ENCODE measurements around the gene ZSWIM8.

Gene ZSWIM8

DNA sequence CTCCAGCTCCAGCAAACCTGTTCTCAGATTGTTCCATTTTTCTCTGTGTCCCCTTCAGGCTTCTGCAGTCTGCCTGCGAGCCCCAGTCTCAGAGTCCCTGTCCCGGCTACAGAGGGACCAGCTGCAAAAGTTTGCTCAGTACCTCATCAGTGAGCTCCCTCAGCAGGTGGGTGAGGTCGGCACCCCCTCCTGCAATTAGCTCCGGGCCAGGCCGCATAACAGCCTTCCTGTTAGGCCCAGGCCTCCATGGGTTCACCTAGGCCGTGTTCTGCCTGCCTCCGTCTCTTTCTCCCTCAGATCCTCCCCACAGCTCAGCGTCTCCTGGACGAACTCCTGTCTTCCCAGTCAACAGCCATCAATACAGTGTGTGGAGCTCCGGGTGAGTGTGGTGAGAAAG, 4.3 kb downstream of the ZSWIM8 start:
- Histone ChIP-seq H2AFZ (ENCODE audit: insufficient read depth, low read length, poor library complexity) (no peak overlapping the region), H3K79me1 (ENCODE audit: low read length) (peaks cover 6% of the 10 kb centered on the region), H3K14ac (ENCODE audit: low read length) (no peak overlapping the region), H3K4me3 (ENCODE audit: low read depth, low read length) (no peak overlapping the region), H3K23ac (ENCODE audit: low read length) (no peak overlapping the region), H3K4me2 (ENCODE audit: low read length) (no peak overlapping the region), H3K9ac (ENCODE audit: low read length) (no peak overlapping the region), H2BK12ac (ENCODE audit: low read length) (no peak overlapping the region), H3K36me3 (ENCODE audit: control insufficient read depth in 1 of 2, insufficient read depth in 2 of 2, low read length in 2 of 2) (peaks cover 59% of the 10 kb centered on the region in 2 experiments), H3K27ac (ENCODE audit: low read depth, low read length) (no peak overlapping the region), H4K8ac (ENCODE audit: low read depth, low read length) (no peak overlapping the region), H3K18ac (ENCODE audit: low read length) (no peak overlapping the region), H3K4ac (ENCODE audit: low read depth, low read length) (no peak overlapping the region), H3K9me3 (ENCODE audit: insufficient read depth, low read depth, low read length) (no peaks in the 10 kb centered on the region), H4K91ac (ENCODE audit: low read depth, low read length) (no peak overlapping the region), H2BK5ac (ENCODE audit: low read depth, low read length, poor library complexity) (no peak overlapping the region), H3K27me3 (ENCODE audit: insufficient read depth, low read length) (no peaks in the 10 kb centered on the region), H4K12ac (ENCODE audit: low read depth, low read length) (no peak overlapping the region), H2BK120ac (ENCODE audit: insufficient read depth, low read length, poor library complexity) (no peak overlapping the region), H3K79me2 (ENCODE audit: control insufficient read depth, insufficient read depth, low read length, poor library complexity) (peaks cover 9% of the 10 kb centered on the region), H2AK5ac (ENCODE audit: low read length) (no peak overlapping the region), H3K4me1 (ENCODE audit: control insufficient read depth in 1 of 2, insufficient read depth in 2 of 2, low read length in 2 of 2) (peaks cover 4% of the 10 kb centered on the region in 2 experiments)
- DNase-seq: no peak
- WGBS (ENCODE audit: extremely low coverage, insufficient coverage, insufficient read length): no CpG with 5 or more reads among the region's 10 CpGs

DNA sequence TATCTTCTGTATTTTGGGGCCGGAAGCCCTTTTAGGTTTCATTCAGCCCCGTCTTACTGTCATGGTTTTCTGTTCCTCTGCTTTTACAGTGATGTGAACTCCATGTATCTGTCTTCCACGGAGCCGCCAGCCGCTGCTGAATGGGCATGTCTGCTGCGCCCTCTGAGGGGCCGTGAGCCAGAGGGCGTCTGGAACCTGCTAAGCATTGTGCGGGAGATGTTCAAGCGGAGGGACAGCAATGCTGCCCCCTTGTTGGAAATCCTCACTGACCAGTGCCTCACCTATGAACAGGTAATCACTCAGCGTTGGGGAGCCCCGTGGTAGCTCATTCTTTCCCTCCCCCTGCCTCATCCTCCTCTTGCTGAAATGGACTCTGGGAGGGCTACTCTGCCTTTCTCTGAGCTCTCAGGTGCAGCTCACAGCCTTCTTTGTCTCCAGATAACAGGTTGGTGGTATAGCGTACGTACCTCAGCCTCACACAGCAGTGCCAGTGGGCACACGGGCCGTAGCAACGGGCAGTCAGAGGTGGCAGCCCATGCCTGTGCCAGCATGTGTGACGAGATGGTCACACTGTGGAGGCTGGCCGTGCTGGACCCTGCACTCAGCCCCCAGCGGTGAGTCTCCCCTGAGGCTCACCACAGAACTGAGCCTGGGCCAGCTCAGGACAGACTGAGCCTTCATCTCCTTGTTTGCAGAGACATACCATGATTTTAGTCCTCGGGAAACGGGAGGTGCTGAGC, 5.7 kb downstream of the ZSWIM8 start:
- H3K79me2 ChIP-seq (ENCODE audit: control insufficient read depth, insufficient read depth, low read length, poor library complexity): peaks cover 5% of the 10 kb centered on the region
- no peak overlapping the region for H3K18ac ChIP-seq (ENCODE audit: low read length)
- peaks cover 4% of the 10 kb centered on the region in 2 experiments for H3K4me1 ChIP-seq (ENCODE audit: control insufficient read depth in 1 of 2, insufficient read depth in 2 of 2, low read length in 2 of 2)
- no peaks in the 10 kb centered on the region for H3K9me3 ChIP-seq (ENCODE audit: insufficient read depth, low read depth, low read length)
- H3K36me3 ChIP-seq (ENCODE audit: control insufficient read depth in 1 of 2, insufficient read depth in 2 of 2, low read length in 2 of 2): peaks cover 66 to 71% of the 10 kb centered on the region in 2 experiments
- H4K12ac ChIP-seq (ENCODE audit: low read depth, low read length): no peak overlapping the region
- H2BK12ac ChIP-seq (ENCODE audit: low read length): no peak overlapping the region
- no peak overlapping the region for H3K23ac ChIP-seq (ENCODE audit: low read length)
- no peak overlapping the region for H4K8ac ChIP-seq (ENCODE audit: low read depth, low read length)
- no peak overlapping the region for H3K4me3 ChIP-seq (ENCODE audit: low read depth, low read length)
- no peak for DNase-seq
- H4K91ac ChIP-seq (ENCODE audit: low read depth, low read length): no peak overlapping the region
- no peak overlapping the region for H2AFZ ChIP-seq (ENCODE audit: insufficient read depth, low read length, poor library complexity)
- no peak overlapping the region for H2AK5ac ChIP-seq (ENCODE audit: low read length)
- no peak overlapping the region for H2BK120ac ChIP-seq (ENCODE audit: insufficient read depth, low read length, poor library complexity)
- WGBS (ENCODE audit: extremely low coverage, insufficient coverage, insufficient read length): no CpG with 5 or more reads among the region's 22 CpGs
- H3K4me2 ChIP-seq (ENCODE audit: low read length): no peak overlapping the region
- no peak overlapping the region for H3K27ac ChIP-seq (ENCODE audit: low read depth, low read length)
- H3K9ac ChIP-seq (ENCODE audit: low read length): no peak overlapping the region
- H3K79me1 ChIP-seq (ENCODE audit: low read length): no peaks in the 10 kb centered on the region
- H3K27me3 ChIP-seq (ENCODE audit: insufficient read depth, low read length): no peaks in the 10 kb centered on the region
- no peak overlapping the region for H3K14ac ChIP-seq (ENCODE audit: low read length)
- H2BK5ac ChIP-seq (ENCODE audit: low read depth, low read length, poor library complexity): no peak overlapping the region
- H3K4ac ChIP-seq (ENCODE audit: low read depth, low read length): no peak overlapping the region

DNA sequence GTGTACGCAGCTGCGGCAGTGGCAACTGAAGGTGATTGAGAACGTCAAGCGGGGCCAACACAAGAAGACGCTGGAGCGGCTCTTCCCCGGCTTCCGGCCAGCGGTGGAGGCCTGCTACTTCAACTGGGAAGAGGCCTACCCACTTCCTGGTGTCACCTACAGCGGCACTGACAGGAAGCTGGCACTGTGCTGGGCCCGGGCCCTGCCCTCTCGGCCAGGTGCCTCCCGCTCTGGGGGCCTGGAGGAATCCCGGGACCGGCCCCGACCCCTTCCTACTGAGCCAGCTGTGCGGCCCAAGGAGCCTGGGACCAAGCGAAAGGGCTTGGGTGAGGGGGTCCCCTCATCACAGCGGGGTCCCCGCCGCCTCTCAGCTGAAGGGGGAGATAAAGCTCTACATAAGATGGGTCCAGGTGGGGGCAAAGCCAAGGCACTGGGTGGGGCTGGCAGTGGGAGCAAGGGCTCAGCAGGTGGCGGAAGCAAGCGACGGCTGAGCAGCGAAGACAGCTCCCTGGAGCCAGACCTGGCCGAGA, 6.5 kb downstream of the ZSWIM8 start:
- Histone ChIP-seq H3K27ac (ENCODE audit: low read depth, low read length) (no peak overlapping the region), H3K9me3 (ENCODE audit: insufficient read depth, low read depth, low read length) (no peaks in the 10 kb centered on the region), H3K79me1 (ENCODE audit: low read length) (no peaks in the 10 kb centered on the region), H4K12ac (ENCODE audit: low read depth, low read length) (no peak overlapping the region), H3K9ac (ENCODE audit: low read length) (no peak overlapping the region), H2AK5ac (ENCODE audit: low read length) (no peak overlapping the region), H3K4me1 (ENCODE audit: control insufficient read depth in 1 of 2, insufficient read depth in 2 of 2, low read length in 2 of 2) (no peaks in the 10 kb centered on the region), H3K4me3 (ENCODE audit: low read depth, low read length) (no peak overlapping the region), H2BK5ac (ENCODE audit: low read depth, low read length, poor library complexity) (no peak overlapping the region), H3K23ac (ENCODE audit: low read length) (no peak overlapping the region), H3K4me2 (ENCODE audit: low read length) (no peak overlapping the region), H3K79me2 (ENCODE audit: control insufficient read depth, insufficient read depth, low read length, poor library complexity) (no peaks in the 10 kb centered on the region), H2AFZ (ENCODE audit: insufficient read depth, low read length, poor library complexity) (no peak overlapping the region), H4K91ac (ENCODE audit: low read depth, low read length) (no peak overlapping the region), H3K18ac (ENCODE audit: low read length) (no peak overlapping the region), H3K14ac (ENCODE audit: low read length) (no peak overlapping the region), H3K27me3 (ENCODE audit: insufficient read depth, low read length) (no peaks in the 10 kb centered on the region), H3K36me3 (ENCODE audit: control insufficient read depth in 1 of 2, insufficient read depth in 2 of 2, low read length in 2 of 2) (peaks cover 70 to 77% of the 10 kb centered on the region in 2 experiments), H4K8ac (ENCODE audit: low read depth, low read length) (no peak overlapping the region), H2BK120ac (ENCODE audit: insufficient read depth, low read length, poor library complexity) (no peak overlapping the region), H3K4ac (ENCODE audit: low read depth, low read length) (no peak overlapping the region), H2BK12ac (ENCODE audit: low read length) (no peak overlapping the region)
- WGBS (ENCODE audit: extremely low coverage, insufficient coverage, insufficient read length): no CpG with 5 or more reads among the region's 26 CpGs
- DNase-seq: no peak

DNA sequence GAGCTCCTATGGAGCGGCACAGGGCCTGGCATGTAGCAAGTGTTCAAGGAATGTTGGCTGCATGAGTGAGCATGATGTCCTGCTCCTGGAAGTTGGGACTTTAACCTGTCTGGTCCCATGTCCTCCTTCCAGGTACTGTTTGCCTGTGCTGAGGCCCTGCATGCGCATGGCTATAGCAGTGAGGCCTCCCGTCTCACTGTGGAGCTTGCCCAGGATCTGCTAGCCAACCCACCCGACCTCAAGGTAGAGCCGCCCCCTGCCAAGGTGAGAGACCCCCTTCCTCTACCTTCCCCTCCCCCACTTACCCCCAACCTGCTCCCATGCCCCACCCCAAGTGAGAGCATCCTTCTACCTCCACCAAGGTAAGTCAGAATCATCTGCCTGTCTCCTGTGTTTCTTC, 8.1 kb downstream of the ZSWIM8 start:
- H3K4me1 ChIP-seq (ENCODE audit: control insufficient read depth in 1 of 2, insufficient read depth in 2 of 2, low read length in 2 of 2): no peaks in the 10 kb centered on the region
- no peak overlapping the region for H2BK5ac ChIP-seq (ENCODE audit: low read depth, low read length, poor library complexity)
- no peak overlapping the region for H3K9ac ChIP-seq (ENCODE audit: low read length)
- no CpG with 5 or more reads among the region's 5 CpGs for WGBS (ENCODE audit: extremely low coverage, insufficient coverage, insufficient read length)
- H3K14ac ChIP-seq (ENCODE audit: low read length): no peak overlapping the region
- H3K4me2 ChIP-seq (ENCODE audit: low read length): no peak overlapping the region
- peaks cover 83 to 91% of the 10 kb centered on the region in 2 experiments for H3K36me3 ChIP-seq (ENCODE audit: control insufficient read depth in 1 of 2, insufficient read depth in 2 of 2, low read length in 2 of 2)
- H3K9me3 ChIP-seq (ENCODE audit: insufficient read depth, low read depth, low read length): no peaks in the 10 kb centered on the region
- no peaks in the 10 kb centered on the region for H3K27me3 ChIP-seq (ENCODE audit: insufficient read depth, low read length)
- no peak overlapping the region for H3K27ac ChIP-seq (ENCODE audit: low read depth, low read length)
- no peaks in the 10 kb centered on the region for H3K79me1 ChIP-seq (ENCODE audit: low read length)
- no peak overlapping the region for H2AK5ac ChIP-seq (ENCODE audit: low read length)
- no peak overlapping the region for H2BK120ac ChIP-seq (ENCODE audit: insufficient read depth, low read length, poor library complexity)
- no peak overlapping the region for H2BK12ac ChIP-seq (ENCODE audit: low read length)
- H3K4me3 ChIP-seq (ENCODE audit: low read depth, low read length): no peak overlapping the region
- no peak overlapping the region for H3K23ac ChIP-seq (ENCODE audit: low read length)
- H3K79me2 ChIP-seq (ENCODE audit: control insufficient read depth, insufficient read depth, low read length, poor library complexity): no peaks in the 10 kb centered on the region
- H2AFZ ChIP-seq (ENCODE audit: insufficient read depth, low read length, poor library complexity): no peak overlapping the region
- H3K4ac ChIP-seq (ENCODE audit: low read depth, low read length): no peak overlapping the region
- H4K91ac ChIP-seq (ENCODE audit: low read depth, low read length): no peak overlapping the region
- H4K12ac ChIP-seq (ENCODE audit: low read depth, low read length): no peak overlapping the region
- H4K8ac ChIP-seq (ENCODE audit: low read depth, low read length): no peak overlapping the region
- DNase-seq: no peak
- no peak overlapping the region for H3K18ac ChIP-seq (ENCODE audit: low read length)

Measured in trophoblast cell (in vitro differentiated cells and primary cell).